HUDEP-2 (cell line): ENCODE results near the gene STARD3.
"Not testable (repeated sequence)": the region's sequence is repeated elsewhere in the genome, so short reads cannot be mapped to it uniquely, and the experiment has no call there.

Experiments used
- DNase-seq, 76 experiments: peaks; one replicate each; lab custom pipeline; 2025; ENCODE audit not compliant: unreplicated experiment in 76 of 76; lab: John Stamatoyannopoulos, UW

STARD3 gene

DNA sequence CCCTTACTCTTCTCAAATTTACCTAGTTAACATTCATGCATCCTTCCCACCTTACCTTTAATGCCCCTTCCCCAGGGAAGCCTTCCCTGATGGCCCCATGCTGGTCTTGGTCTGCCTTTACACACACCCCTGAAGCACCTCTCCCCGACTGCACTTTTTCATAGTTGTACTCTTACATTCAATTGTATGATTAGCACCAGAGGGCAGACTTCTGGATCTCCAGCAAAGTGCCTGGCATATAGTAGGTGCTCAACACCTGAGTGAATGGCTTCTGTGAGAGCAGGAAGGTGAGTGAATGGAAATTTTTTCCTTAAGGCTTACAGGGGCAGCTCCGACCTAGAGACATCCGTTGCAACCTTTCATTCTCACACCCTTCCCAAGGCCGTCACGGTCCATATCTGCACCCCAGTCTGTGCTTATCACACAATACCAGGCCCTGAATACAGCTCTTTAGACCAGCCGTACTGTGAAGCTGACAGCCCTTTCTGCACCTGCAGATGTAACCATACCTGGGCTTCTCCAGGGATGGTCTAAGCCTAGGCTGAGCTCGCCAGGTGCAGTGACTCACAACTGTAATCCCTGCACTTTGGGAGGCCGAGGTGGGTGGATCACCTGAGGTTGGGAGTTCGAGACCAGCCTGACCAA is 46.5 kb downstream of the STARD3 start:
- peak in 69 of 76 experiments; percentile 28 to 80 (median 57) for DNase-seq

DNA sequence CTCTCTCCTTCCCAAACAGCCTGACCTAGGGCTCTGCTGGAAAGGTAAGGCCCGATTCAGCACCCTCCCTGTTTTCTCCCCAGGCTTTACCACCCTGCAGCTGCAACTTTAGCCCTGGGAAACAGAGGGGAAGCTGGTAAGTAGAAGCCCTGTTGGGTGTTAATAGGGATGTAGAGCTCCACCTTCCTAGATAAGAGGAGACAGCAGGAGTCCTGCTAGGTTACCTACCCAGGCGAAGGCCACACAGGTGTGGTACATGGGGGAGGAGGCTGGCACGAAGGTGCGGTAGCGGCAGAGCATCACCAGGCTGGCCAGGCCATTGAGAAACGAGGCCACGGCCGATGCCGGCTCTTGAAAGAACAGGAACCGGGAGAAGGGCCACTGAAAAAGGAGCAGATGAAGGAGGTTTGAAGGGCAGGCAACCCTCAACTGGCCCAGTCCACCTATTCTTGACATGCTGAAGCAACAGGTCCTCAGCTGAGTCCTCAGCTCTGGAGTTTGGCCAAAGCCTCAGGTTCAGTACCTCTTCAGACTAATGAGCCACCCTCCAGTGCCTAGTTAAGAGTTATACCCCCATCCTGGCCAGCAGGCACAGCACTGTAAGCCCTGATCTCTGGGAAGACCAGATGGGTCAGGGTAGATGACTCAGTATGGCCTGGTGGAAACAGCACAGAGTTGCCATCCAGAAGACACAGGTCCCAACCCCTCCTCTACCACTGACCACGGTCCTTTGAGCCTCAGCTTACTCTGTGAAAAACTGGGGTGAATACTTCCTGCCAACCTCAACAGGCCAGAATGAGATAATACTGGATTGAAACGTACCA is 47.6 kb downstream of the STARD3 start:
- DNase-seq, result peak in 4 of 76 experiments; percentile 17 to 24 (median 17)

DNA sequence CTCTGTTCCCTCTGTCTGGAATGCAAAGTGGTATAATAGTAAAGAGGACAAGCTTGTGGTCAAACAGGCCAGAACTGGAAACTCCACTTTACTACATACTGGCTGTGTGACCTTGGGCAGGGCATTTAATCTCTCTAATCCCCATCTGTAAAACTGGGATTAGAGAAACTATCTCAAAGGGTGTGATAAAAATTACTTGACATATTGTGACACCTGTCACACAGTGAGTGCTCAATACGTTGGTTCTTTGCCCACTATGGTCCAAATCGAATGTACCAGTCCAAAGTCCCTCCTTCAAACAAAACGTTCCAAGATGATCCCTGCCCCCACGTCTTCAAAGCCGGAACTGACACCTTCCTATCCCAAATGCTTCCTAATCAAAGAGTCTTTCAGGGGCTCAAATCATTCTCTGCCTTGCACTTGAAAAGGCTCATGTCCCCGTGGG is 50.2 kb downstream of the STARD3 start:
- peak in 1 of 76 experiments; percentile 12 for DNase-seq

DNA sequence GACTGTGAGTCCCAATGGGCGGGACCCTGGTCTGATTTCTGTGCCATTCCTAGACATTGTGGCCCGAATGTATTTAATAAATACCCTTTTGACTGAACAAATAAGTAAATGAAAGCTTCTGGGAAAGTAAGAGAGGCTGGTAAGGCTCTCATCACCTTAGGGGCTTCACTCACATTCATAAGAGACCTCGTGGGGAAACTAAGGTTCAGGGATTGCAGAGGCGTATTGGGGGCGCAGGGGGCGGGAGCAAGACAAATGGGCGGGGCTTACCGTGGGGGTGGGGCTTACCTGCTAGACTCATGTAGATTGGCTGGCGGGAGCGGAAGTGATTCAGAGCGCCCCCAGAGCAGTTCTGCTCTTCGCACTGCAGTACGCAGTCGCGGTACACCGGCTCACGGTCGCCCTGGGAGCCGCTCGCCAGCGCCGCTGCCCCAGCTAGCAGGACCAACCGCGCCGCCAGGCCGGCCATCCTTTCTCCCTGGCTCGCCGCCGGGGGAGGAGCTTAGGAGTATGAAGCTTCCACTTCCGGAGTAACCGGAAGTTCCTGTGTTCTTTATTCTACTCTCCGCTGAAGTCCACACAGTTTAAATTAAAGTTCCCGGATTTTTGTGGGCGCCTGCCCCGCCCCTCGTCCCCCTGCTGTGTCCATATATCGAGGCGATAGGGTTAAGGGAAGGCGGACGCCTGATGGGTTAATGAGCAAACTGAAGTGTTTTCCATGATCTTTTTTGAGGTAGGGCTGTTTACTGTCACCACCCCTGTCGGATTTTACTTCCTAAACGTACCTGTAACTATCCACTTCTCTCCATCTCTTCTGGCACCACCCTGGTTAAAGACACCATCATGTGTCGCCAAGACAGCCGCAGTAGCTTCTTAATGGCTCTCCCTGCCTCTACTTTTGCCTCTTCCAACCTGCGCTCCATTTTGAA is 50.9 kb downstream of the STARD3 start, which contains the start of gene PGAP3:
Gene PGAP3, minus strand, starts transcription at position 512 of the 929 bp plus-strand sequence. Its CDS starts 43 bp downstream, at position 469.
- DNase-seq, result peak in 74 of 76 experiments; percentile 62 to 98 (median 85)

DNA sequence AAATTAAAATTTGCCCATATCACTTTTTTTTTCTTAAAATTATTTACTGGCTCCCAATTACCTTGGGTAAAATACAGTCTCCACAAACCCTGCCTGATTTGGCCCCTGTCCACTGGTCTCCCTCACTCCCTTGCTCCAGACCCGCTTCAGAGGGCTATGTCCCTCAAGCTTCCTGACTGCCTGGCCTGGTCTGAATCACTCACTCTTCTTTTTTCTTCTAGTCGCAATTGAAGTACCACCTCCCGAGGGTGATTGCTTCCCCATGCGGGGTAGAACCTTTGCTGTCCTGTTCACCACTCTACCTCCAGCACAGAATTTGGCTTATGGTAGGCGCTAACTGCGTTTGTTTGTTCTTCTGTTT is 51.5 kb downstream of the STARD3 start:
- DNase-seq, result no peak

DNA sequence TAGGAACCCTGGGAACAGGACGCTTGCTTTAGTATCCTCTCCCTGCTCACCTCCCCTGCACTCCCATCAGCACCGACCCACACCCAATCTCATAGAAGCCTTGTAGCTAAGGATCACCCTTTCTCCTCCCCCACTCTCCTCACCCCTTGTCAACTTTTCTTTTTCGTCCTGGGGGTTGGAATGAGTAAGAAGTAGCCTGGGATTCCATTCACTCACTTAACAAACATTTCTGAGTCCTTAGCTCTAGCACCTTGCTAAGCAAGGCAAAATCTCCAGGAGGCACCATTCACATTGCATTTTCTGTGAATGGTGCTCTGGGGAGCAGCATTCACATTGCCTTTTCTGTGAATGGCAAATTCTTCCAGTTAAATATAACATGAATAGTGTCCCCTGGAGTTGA is 52.0 kb downstream of the STARD3 start:
- DNase-seq, result no peak

DNA sequence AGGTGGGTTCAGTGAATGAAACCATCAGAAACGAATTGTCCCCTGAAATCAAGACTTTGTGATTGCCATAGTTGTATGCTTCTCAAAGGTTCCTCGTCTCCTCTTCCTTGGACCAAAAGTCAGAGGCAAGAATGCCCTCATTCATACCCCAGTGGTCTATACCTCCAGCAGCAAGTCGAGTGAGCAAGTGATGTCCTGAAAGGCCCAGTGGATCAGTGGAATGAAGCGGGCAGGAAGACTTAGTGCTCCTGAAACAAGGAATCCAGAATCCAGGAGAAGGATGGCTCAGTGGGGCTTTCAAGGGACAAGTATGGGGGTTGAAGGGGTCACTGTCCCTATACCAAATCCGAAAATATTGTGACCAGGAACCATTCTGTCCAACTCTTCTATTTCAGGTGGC is 57.6 kb downstream of the STARD3 start:
- no peak for DNase-seq

DNA sequence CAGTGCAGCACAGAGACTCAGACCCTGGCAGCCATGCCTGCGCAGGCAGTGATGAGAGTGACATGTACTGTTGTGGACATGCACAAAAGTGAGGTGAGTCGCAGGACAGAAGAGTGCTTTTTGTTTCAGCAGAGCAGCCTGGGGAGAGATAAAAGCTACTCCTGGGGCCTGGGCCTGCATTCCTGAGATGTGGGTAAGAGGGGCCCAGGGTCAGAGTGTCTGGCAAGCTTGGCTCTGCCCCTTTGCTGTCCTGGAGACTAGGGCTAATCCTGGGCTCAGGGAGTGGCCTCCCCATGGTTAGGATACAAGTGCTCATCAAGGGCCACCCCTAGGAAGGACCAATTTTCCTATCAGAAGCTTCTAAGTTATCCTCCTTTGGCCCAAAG is 58.1 kb downstream of the STARD3 start:
- DNase-seq, result no peak

DNA sequence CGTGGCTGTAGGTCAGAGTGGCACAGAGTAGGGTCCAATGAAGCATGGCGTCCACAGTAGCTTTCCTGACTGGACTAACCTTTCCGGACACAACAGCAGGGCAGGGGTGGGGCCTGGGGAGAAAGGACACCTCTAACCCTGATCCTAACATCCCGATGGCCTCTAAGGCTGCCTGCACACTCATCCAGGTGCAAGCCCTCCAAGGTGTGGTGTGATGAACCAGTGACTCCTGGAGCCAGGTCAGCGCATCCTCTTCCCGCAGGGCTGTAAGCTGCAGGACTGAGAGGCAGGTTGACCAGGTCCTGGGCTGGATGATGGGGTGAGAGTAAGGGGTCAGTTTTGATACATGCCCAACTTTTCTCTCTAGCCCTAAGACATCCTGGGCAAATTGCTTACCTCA is 59.8 kb downstream of the STARD3 start:
- DNase-seq, result no peak

DNA sequence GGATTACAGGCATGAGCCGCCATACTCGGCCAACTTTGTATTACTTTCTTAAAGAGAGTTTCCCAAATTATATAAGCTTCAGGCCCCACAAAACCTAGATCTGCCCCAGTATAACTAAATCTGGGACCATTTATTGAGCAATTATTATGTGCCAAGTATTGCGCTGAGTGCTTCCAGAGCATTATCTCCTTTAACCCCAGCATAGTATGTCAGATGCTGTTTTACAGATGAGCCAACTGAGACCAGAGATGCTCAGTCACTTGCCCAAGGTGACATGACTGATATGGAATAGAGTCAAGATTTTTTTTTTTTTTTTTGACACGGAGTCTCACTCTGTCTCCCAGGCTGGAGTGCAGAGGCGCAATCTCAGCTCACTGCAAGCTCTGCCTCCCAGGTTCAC is 61.0 kb downstream of the STARD3 start:
- peak in 5 of 76 experiments; percentile 5 to 22 (median 13) for DNase-seq

DNA sequence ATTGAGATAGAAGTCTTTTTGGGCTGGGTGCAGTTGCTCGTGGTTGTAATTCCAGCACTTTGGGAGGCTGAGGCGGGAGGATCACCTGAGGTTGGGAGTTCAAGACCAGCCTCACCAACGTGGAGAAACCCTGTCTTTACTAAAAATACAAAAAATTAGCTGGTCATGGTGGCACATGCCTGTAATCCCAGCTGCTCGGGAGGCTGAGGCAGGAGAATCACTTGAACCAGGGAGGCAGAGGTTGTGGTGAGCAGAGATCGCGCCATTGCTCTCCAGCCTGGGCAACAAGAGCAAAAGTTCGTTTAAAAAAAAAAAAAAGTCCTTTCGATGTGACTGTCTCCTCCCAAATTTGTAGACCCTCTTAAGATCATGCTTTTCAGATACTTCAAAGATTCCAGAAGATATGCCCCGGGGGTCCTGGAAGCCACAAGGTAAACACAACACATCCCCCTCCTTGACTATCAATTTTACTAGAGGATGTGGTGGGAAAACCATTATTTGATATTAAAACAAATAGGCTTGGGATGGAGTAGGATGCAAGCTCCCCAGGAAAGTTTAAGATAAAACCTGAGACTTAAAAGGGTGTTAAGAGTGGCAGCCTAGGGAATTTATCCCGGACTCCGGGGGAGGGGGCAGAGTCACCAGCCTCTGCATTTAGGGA is 62.3 kb downstream of the STARD3 start:
- DNase-seq, result not testable (repeated sequence)

DNA sequence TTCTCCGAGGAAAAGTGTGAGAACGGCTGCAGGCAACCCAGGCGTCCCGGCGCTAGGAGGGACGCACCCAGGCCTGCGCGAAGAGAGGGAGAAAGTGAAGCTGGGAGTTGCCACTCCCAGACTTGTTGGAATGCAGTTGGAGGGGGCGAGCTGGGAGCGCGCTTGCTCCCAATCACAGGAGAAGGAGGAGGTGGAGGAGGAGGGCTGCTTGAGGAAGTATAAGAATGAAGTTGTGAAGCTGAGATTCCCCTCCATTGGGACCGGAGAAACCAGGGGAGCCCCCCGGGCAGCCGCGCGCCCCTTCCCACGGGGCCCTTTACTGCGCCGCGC is 62.8 kb downstream of the STARD3 start, which contains the start of gene ERBB2:
Gene ERBB2, plus strand, starts transcription at position 247 of the 330 bp plus-strand sequence. CDS start 175 bp downstream, outside the sequence.
- DNase-seq, result no peak

DNA sequence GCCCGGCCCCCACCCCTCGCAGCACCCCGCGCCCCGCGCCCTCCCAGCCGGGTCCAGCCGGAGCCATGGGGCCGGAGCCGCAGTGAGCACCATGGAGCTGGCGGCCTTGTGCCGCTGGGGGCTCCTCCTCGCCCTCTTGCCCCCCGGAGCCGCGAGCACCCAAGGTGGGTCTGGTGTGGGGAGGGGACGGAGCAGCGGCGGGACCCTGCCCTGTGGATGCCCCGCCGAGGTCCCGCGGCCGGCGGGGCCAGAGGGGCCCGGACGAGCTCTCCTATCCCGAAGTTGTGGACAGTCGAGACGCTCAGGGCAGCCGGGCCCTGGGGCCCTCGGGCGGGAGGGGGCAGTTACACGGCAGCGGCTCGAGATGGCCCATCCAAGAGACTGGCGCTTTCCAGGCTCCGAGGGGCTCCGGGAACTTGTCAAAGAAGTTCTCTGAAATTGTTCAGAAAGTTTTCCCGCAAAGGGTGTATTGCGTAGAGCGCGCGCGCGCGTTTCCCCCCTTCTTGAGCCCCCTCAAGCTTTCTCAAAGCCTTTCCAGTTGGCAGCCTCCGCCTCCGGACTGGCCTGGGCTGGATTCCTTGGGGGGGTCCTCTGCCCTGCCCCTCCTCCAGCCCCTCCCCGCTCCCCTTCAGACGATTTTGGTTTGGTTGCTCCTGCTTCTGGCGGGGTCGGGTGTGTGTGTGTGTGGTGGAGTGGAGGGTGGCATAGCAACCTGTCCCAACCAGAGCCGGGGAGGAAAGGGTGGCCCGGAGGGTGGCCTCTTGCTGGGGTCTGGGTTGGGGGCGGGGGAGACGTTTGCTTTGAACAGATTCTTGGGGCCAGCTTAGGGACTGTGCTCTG is 63.4 kb downstream of the STARD3 start:
- no peak for DNase-seq

DNA sequence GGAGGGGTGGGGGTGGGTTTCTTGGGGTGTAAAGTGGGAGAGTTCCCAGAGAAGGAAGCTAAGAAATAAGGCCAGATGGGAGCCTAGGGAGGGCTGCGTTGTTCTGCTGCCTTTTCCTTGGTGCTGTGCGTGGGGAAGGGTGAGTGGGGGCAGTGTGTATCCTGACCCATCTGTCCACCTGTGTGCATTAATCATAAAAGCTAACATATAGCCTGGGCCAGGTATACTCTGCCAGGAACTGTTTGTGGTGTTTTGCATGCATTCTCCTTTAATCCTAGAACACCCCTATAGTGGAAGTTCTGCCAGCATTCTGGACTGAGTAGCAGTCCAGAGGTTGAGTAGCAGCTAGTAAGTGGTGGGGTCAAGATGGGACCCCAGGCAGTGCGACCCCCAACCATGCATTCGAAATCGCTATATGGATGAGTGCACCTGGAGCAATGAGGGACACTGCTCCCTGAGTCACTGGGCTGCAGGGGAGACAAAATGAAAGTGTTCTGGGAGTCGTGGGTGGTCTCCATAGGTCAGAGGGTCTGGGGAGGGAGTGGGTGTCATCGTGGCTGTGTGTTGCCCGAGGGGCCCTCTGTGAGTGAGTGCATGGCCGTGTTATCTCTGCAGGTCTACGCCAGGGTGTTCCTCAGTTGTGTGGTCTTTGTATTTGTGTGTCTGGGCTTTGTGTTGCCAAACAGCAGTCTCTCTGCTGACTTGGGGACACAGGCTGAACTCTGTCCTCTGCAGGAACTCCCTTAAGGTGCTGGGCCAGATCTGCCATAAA is 64.3 kb downstream of the STARD3 start:
- DNase-seq, result no peak

DNA sequence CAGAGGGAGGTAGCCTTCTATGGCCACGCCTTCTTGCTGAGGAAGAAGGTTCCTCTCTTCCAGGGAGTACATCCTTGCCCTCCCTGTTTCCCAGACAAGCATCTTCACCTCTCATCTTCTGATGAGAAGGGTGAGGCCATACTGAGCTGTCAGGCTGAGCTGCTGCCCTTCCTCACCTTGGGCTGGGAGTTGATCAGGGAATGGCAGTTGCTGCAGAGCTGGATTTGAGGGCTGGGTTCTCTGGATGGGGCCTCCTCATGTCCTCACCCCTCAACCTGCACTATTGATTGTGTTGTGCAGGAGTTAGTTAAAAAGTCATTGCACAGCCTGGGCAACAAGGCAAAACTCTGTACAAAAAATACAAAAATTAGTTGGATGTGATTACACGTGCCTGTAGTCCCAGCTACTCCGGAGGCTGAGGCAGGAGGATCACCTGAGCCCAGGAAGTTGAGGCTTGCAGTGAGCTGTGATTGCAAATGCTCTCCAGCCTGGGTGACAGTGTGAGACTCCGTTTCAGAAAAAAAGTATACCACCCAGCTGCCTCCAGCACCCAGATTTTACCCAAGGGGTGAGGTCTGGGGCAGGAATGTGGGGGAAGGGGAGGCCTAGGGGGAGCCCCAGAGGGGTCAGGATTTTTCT is 65.0 kb downstream of the STARD3 start:
- DNase-seq, result no peak

DNA sequence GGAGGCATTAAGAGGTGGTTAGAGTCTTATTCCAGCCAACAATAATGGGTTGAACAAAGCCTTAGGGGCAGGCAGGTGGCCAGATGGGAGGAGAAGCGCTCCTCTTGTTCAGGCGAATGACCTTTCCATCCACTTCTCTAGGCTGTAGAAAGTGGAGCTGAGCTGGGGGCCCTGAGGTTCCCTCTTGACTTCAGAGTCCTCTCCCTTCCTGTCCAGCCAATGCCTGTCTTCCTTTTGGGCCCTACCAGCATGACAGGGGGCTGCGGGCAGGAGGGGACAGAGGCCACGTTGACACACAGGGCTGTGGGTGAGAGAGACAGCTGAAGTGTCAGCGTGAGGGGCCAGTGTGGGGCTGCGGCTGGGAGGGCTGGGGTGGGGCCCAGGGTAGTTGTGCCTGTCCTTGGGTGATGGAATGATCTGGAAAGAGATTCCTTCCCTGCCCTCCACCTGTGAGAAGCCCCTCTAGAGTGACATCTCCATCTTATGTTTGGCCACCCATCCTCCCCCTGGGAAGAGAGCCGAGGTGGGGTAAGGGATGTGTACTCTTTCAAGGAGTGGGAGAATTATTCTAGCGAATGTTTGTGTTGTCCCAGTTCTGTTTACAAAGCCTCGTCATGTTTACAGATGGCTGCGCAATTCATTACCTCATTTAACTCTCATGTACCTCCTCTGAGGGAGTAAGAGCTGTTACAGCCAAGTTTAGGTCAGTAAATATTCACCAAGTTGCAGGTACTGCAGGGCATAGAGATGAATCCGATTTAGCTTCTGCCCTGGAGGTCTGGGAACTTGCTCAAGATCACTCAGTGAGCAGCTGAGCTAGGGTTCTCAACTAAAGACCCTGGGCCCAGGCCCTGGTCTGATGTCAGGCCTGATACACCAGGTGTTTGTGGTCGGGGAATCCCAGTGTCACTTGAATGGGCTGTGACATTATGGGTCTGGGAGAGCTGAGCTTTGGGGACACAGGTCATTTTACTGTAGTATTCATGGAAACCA is 66.3 kb downstream of the STARD3 start:
- no peak for DNase-seq

DNA sequence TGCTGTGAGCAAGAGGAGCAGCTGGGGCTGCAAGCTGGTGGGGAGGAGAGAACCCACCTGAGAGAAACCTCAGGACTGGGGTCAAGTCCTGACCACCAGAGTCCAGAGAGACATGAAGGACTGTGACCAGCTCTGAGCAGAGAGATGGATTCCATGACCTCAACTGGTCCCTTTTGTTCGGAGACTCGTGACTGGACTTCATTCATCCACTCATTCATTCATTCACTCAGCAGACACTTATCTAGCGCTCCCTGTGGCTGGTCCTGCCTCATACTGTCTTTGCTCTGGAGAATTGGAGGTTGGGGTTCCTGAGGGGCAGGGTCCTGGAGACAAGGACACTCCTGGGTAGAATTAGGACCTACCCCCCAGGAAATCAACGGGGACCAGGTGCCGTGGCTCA is 67.0 kb downstream of the STARD3 start:
- DNase-seq, result no peak
